SK-N-SH (cell line): ENCODE results near the gene ZNF280A. TPM values are rescaled to one million over a fixed set of nuclear protein-coding genes. Genes with fewer than 3 reads are reported as not detected.

Experiments used
- CTCF ChIA-PET: fragments of 300-600, 350-600 bp; formaldehyde crosslinking; extraction: SDS; loops from one replicate; lab custom pipeline; 2021; lab: Yijun Ruan, JAX
- POLR2A ChIA-PET: fragments of 350-600 bp; sonication (Branson Sonifier 250); formaldehyde crosslinking; extraction: SDS; loops from one replicate; lab custom pipeline; 2020; ENCODE audit warnings: antibody characterized with exemption, inconsistent platforms; lab: Yijun Ruan, JAX
- DNase-seq: peaks from one replicate; pipeline ENCODE4 v3.0.0; 2012
- H2AFZ ChIP-seq: fragments of 200-600 bp; sonication (generic); 2 replicates; pipeline ENCODE4 v1.8.1; 2016; ENCODE audit warnings: antibody characterized with exemption, mild to moderate bottlenecking, low read depth
- H3F3A ChIP-seq: fragments of 200-600 bp; sonication (generic); replicated peaks from 2 replicates; pipeline ENCODE3; 2016; ENCODE audit warnings: antibody characterized with exemption, mild to moderate bottlenecking; ENCODE audit not compliant: insufficient read depth
- H3K27ac ChIP-seq, 2 experiments: fragments of 200-500 bp in 1 of 2; fragments of 200-600 bp in 1 of 2; sonication (Bioruptor generic) in 1 of 2; sonication (generic), shearing (Covaris generic) in 1 of 2; 2 replicates each; pipeline versions ENCODE4 v1.5.1 to v1.6.1; 2014 to 2016; ENCODE audit warnings: low read depth in 2 of 2, inconsistent platforms in 1 of 2, low read length in 1 of 2, mild to moderate bottlenecking in 1 of 2, mixed read lengths in 1 of 2
- H3K27me3 ChIP-seq: fragments of 200-600 bp; sonication (generic), shearing (Covaris generic); 2 replicates; pipeline ENCODE4 v1.6.1; 2016; ENCODE audit warnings: mixed run types; ENCODE audit not compliant: insufficient read depth
- H3K36me3 ChIP-seq, 2 experiments: fragments of 200-500 bp in 1 of 2; fragments of 200-600 bp in 1 of 2; sonication (Bioruptor generic) in 1 of 2; sonication (generic) in 1 of 2; replicated peaks in 1 of 2; 2 replicates each; pipeline versions ENCODE3 to v1.5.1; 2014 to 2016; ENCODE audit warnings: low read length in 1 of 2, mild to moderate bottlenecking in 1 of 2; ENCODE audit not compliant: insufficient read depth in 2 of 2, control insufficient read depth in 1 of 2
- H3K4me1 ChIP-seq, 2 experiments: fragments of 200-500 bp in 1 of 2; fragments of 200-600 bp in 1 of 2; sonication (Bioruptor generic) in 1 of 2; sonication (generic), shearing (Covaris generic) in 1 of 2; 2 replicates each; pipeline versions ENCODE4 v1.5.1 to v1.6.1; 2014 to 2016; ENCODE audit warnings: low read depth in 1 of 2, low read length in 1 of 2, mixed run types in 1 of 2; ENCODE audit not compliant: insufficient read depth in 2 of 2, control insufficient read depth in 1 of 2
- H3K4me2 ChIP-seq: fragments of 200-600 bp; sonication (generic), shearing (Covaris generic); 2 replicates; pipeline ENCODE4 v1.6.1; 2017; ENCODE audit warnings: mixed run types
- H3K4me3 ChIP-seq, 2 experiments: fragments of 200-500 bp in 1 of 2; fragments of 200-600 bp in 1 of 2; sonication (Bioruptor generic) in 1 of 2; sonication (generic), shearing (Covaris generic) in 1 of 2; 2 replicates each; pipeline versions ENCODE4 v1.5.1 to v1.8.1; 2014 to 2016; ENCODE audit warnings: low read depth in 2 of 2, inconsistent platforms in 1 of 2, low read length in 1 of 2, mild to moderate bottlenecking in 1 of 2, mixed read lengths in 1 of 2, moderate library complexity in 1 of 2
- H3K79me2 ChIP-seq: fragments of 200-600 bp; sonication (generic); 2 replicates; pipeline ENCODE4 v1.8.1; 2017; ENCODE audit warnings: mild to moderate bottlenecking; ENCODE audit not compliant: insufficient read depth
- H3K9ac ChIP-seq: fragments of 200-600 bp; sonication (generic); 2 replicates; pipeline ENCODE4 v1.6.1; 2017; ENCODE audit warnings: mixed run types
- H3K9me2 ChIP-seq: fragments of 200-600 bp; sonication (generic); 2 replicates; pipeline ENCODE4 v1.6.1; 2017; ENCODE audit warnings: mixed run types
- H3K9me3 ChIP-seq: fragments of 200-600 bp; sonication (generic); 2 replicates; pipeline ENCODE4 v1.6.1; 2017; ENCODE audit warnings: mixed run types, mild to moderate bottlenecking, moderate library complexity
- H4K20me1 ChIP-seq: fragments of 200-600 bp; sonication (generic); 2 replicates; pipeline ENCODE4 v1.6.1; 2017; ENCODE audit warnings: mild to moderate bottlenecking, mixed run types; ENCODE audit not compliant: insufficient read depth
- CHD2 ChIP-seq: fragments of 150-350 bp; IDR thresholded peaks from 2 replicates; pipeline ENCODE4 v1.6.1; 2018; ENCODE audit warnings: low read length; ENCODE audit not compliant: partially characterized antibody
- ELF1 ChIP-seq: IDR thresholded peaks from 2 replicates; pipeline ENCODE4 v1.4.0; 2012
- EP300 ChIP-seq, 2 experiments: IDR thresholded peaks; 2 replicates each; pipeline versions ENCODE4 v1.4.0 to v1.6.1; 2012; ENCODE audit warnings: borderline replicate concordance in 1 of 2, low read depth in 1 of 2, low read length in 1 of 2
- FOSL2 ChIP-seq: IDR thresholded peaks from 2 replicates; pipeline ENCODE4 v1.4.0; 2012; ENCODE audit warnings: low read depth, mild to moderate bottlenecking, moderate library complexity, borderline replicate concordance
- FOXJ3 ChIP-seq: sonication (generic); formaldehyde crosslinking; IDR thresholded peaks from 2 replicates; pipeline ENCODE4 v1.5.1; 2020; ENCODE audit warnings: mild to moderate bottlenecking, missing genetic modification reagents
- FOXM1 ChIP-seq: IDR thresholded peaks from 2 replicates; pipeline ENCODE4 v1.4.0; 2012; ENCODE audit warnings: low read depth, mild to moderate bottlenecking
- GATA2 ChIP-seq: sonication (generic); formaldehyde crosslinking; IDR thresholded peaks from 2 replicates; pipeline ENCODE4 v1.5.0; 2020; ENCODE audit warnings: mild to moderate bottlenecking, missing genetic modification reagents
- JUND ChIP-seq: IDR thresholded peaks from 2 replicates; pipeline ENCODE4 v1.4.0; 2012
- MEF2A ChIP-seq: IDR thresholded peaks from 2 replicates; pipeline ENCODE4 v1.4.0; 2012; ENCODE audit warnings: low read depth, borderline replicate concordance
- MXI1 ChIP-seq: IDR thresholded peaks from 2 replicates; pipeline ENCODE4 v1.6.1; 2012; ENCODE audit warnings: mild to moderate bottlenecking, low read depth, low read length, improper control_type of control experiment
- NFIC ChIP-seq: IDR thresholded peaks from 2 replicates; pipeline ENCODE4 v1.4.0; 2012; ENCODE audit warnings: borderline replicate concordance
- POLR2AphosphoS5 ChIP-seq: IDR thresholded peaks from 2 replicates; pipeline ENCODE4 v1.6.1; 2012; ENCODE audit warnings: low read depth, low read length
- RAD21 ChIP-seq: IDR thresholded peaks from 2 replicates; pipeline ENCODE4 v1.6.1; 2012; ENCODE audit warnings: mild to moderate bottlenecking, low read length
- RCOR1 ChIP-seq: fragments of 150-350 bp; IDR thresholded peaks from 2 replicates; pipeline ENCODE4 v1.6.1; 2017; ENCODE audit warnings: antibody characterized with exemption, low read length
- SMC3 ChIP-seq: IDR thresholded peaks from 2 replicates; pipeline ENCODE4 v1.6.1; 2012; ENCODE audit warnings: low read depth, low read length, improper control_type of control experiment
- TCF12 ChIP-seq: IDR thresholded peaks from 2 replicates; pipeline ENCODE4 v1.4.0; 2012
- TEAD4 ChIP-seq: IDR thresholded peaks from 2 replicates; pipeline ENCODE4 v1.4.0; 2012; ENCODE audit warnings: mild to moderate bottlenecking, borderline replicate concordance; ENCODE audit not compliant: insufficient read depth
- WGBS: methylation state at CpG from one replicate; pipeline ENCODE4 v1.1.6; 2017; ENCODE audit warnings: low lambda C conversion rate; 5-methylcytosine and 5-hydroxymethylcytosine counted together
- polyA plus RNA-seq, 3 experiments: library from polyadenylated mRNA; depleted of rRNA; stranded (reverse); fragments of >200 nt; gene quantifications; 2 replicates each; pipeline ENCODE4 v1.2.3, GENCODE V29; 2012
- TF ChIP-seq, protein P1 (sequence below): IDR thresholded peaks from 2 replicates; pipeline ENCODE4; 2012
- TF ChIP-seq, protein P2 (sequence below): fragments of 150-350 bp; IDR thresholded peaks from 2 replicates; pipeline ENCODE4 v1.6.1; 2017; ENCODE audit warnings: antibody characterized with exemption, low read length, low read depth, borderline replicate concordance
- TF ChIP-seq, protein P3 (sequence below): fragments of 200-600 bp; sonication (generic); IDR thresholded peaks from 2 replicates; pipeline ENCODE4 v1.6.1; 2017; ENCODE audit warnings: antibody characterized with exemption, mild to moderate bottlenecking, moderate library complexity

The ZNF280A gene
- polyA plus RNA-seq, 1 of the 3 experiments (the other 2 are of a cell fraction) = not detected

DNA sequence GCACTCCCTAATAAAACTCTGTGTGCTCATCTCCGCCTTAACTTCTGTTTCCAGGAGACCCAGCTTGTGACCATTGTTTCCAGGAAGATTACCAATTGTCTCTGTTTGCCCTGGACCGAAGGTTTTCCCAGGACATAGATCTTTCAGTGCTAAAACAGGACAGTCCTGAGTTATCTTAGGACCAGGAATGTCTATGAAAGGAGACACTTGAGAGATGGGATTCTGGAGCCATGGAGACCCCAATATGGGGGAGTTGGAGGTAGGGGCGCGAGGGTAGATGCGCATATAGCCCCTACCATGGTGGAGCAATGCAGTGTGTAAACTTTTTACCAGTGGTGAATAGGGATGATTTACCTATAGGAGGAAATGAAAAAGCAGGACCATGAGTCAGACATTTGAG is 49.1 kb upstream of the ZNF280A start:
- Histone ChIP-seq H3K4me3 (no peak overlapping the region), H3K4me2 (no peak overlapping the region), H3K9me3 (no peaks in the 10 kb centered on the region), H3F3A (no peaks in the 10 kb centered on the region), H3K9ac (no peak overlapping the region), H3K36me3 (no peaks in the 10 kb centered on the region), H3K9me2 (no peaks in the 10 kb centered on the region), H3K4me1 (no peaks in the 10 kb centered on the region), H3K79me2 (no peaks in the 10 kb centered on the region), H2AFZ (no peak overlapping the region), H4K20me1 (no peaks in the 10 kb centered on the region), H3K27me3 (peaks cover 42% of the 10 kb centered on the region), H3K27ac (no peak overlapping the region)
- DNase-seq = no peak
- ChIA-PET CTCF (interaction anchor here (2.2 to 12.4 kb wide), 2 partner anchors 10 to 21 kb away, joined by 17 to 190 read pairs; partner anchors contain the start of gene PRAME), POLR2A (no interaction called here)
- 61% methylated on average over 5 of the region's 5 CpGs for WGBS
- TF ChIP-seq, protein P1, sequence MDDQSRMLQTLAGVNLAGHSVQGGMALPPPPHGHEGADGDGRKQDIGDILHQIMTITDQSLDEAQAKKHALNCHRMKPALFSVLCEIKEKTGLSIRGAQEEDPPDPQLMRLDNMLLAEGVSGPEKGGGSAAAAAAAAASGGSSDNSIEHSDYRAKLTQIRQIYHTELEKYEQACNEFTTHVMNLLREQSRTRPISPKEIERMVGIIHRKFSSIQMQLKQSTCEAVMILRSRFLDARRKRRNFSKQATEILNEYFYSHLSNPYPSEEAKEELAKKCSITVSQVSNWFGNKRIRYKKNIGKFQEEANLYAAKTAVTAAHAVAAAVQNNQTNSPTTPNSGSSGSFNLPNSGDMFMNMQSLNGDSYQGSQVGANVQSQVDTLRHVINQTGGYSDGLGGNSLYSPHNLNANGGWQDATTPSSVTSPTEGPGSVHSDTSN = no peak
- no peak for TF ChIP-seq FOXM1
- TF ChIP-seq GATA2 (CRISPR knock-in tag) = no peak
- TF ChIP-seq RAD21 = no peak
- no peak for TF ChIP-seq FOXJ3
- TF ChIP-seq TEAD4 = no peak

DNA sequence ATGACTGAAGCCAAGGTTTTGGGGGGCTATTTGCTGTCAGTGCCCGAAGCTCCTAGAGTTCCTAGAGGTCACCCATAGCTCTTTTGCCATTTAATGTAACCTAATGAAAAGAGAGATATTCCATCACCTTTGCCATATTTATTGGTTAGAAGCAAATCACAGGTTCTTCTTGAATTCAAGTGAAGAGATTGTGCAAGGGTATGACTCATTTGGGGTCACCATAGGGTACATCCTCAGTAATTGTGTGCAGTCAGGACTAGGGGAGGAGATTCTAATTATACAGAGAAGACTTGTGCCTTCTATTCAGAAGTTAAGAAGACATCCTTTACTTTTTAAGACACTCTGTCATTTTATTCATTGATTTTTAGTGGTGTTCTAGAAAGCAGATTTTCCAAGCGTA is 45.9 kb upstream of the ZNF280A start:
- CTCF ChIA-PET = interaction anchor here (1.0 to 4.2 kb wide), 4 partner anchors 11 to 57 kb away, joined by 3 to 30 read pairs (median 6); partner anchors contain the start of gene ZNF280B
- H3K9me2 ChIP-seq = no peaks in the 10 kb centered on the region

DNA sequence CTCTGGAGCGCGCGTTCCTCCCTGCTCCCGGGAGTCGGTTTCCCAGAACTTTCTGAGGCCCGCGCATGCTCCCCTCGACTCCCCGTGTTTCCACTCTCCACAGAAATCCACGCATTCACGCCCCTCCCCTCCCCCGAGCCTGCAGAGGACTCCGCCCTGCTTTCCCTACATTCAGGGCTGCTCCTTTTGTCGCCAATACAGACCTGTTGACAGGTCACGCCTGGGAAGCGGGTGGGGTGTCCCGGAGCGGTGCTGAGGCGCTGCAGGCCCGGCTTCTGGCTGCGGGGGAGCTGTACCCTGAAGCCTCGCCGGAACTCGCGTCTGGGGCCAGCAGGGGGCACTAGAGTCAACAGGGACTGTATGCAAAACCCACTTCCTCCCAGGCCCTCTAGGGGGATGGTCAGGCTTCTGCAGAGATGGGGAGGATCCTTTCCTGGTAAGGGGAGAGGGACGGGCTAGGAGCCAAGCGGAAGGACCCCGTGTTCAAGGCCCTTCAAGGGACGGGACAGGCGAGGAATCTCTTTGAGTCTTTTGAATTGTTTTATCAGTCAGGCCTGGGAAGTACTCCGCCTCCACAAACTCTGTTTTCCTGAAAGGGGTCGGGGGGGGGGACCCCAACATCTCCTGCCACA is 39.0 kb upstream of the ZNF280A start, which contains the start of gene PRAME:
TSS of gene PRAME (minus strand) at position 294 of the 632 bp plus-strand sequence. CDS start 2,433 bp downstream, outside the sequence.
- H3K9ac ChIP-seq = peak within 1 kb of the TSS; percentile 87
- H3K4me1 ChIP-seq = peaks cover 4 to 31% of the 10 kb centered on the region in 2 experiments; a peak in 3 of 4 replicates
- peak within 1 kb of the TSS; percentile 82 for H3K4me2 ChIP-seq
- no peaks in the 10 kb centered on the region for H3K9me2 ChIP-seq
- POLR2A ChIA-PET = interaction anchor here (0.5 to 0.9 kb wide), 3 partner anchors 8 to 16 kb away, joined by 3 to 6 read pairs (median 3); no protein-coding TSS in a partner anchor
- DNase-seq = peak; percentile 88
- no peaks in the 10 kb centered on the region for H3K9me3 ChIP-seq
- H3K27me3 ChIP-seq = no peaks in the 10 kb centered on the region
- H3K4me3 ChIP-seq = peak within 1 kb of the TSS; percentile 58 to 92
- peaks cover 16% of the 10 kb centered on the region in 2 experiments for H3K36me3 ChIP-seq
- H4K20me1 ChIP-seq = peaks cover 32% of the 10 kb centered on the region
- H3K27ac ChIP-seq = peak within 1 kb of the TSS; percentile 87 to 89
- peaks cover 2% of the 10 kb centered on the region for H3F3A ChIP-seq
- H2AFZ ChIP-seq = peak within 1 kb of the TSS; percentile 84
- WGBS = 4% methylated on average over 25 of the region's 32 CpGs
- H3K79me2 ChIP-seq = peaks cover 39% of the 10 kb centered on the region
- CTCF ChIA-PET = interaction anchor here (0.6 to 2.4 kb wide), 34 partner anchors 8 to 586 kb away, joined by 3 to 22 read pairs (median 4); partner anchors contain the start of genes RAB36 and ZNF280B
- TF ChIP-seq MEF2A = no peak
- TF ChIP-seq RCOR1 = no peak
- 0 out of 2 replicates have a peak, but pooled peaks have one; percentile 58 for TF ChIP-seq FOXJ3
- peak; percentile 31 to 54; a peak in 1 of 4 replicates for TF ChIP-seq EP300 (IDR thresholded peaks at IDR 0.05; ENCODE audit: borderline replicate concordance in 1 of 2, low read depth in 1 of 2, low read length in 1 of 2)
- peak; percentile 93; the same call in 1 of the 2 replicates for TF ChIP-seq MXI1
- TF ChIP-seq, protein P2, sequence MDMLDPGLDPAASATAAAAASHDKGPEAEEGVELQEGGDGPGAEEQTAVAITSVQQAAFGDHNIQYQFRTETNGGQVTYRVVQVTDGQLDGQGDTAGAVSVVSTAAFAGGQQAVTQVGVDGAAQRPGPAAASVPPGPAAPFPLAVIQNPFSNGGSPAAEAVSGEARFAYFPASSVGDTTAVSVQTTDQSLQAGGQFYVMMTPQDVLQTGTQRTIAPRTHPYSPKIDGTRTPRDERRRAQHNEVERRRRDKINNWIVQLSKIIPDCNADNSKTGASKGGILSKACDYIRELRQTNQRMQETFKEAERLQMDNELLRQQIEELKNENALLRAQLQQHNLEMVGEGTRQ = no peak
- no peak for TF ChIP-seq JUND
- TF ChIP-seq CHD2 = peak; percentile 95
- no peak for TF ChIP-seq FOXM1
- TF ChIP-seq, protein P3, sequence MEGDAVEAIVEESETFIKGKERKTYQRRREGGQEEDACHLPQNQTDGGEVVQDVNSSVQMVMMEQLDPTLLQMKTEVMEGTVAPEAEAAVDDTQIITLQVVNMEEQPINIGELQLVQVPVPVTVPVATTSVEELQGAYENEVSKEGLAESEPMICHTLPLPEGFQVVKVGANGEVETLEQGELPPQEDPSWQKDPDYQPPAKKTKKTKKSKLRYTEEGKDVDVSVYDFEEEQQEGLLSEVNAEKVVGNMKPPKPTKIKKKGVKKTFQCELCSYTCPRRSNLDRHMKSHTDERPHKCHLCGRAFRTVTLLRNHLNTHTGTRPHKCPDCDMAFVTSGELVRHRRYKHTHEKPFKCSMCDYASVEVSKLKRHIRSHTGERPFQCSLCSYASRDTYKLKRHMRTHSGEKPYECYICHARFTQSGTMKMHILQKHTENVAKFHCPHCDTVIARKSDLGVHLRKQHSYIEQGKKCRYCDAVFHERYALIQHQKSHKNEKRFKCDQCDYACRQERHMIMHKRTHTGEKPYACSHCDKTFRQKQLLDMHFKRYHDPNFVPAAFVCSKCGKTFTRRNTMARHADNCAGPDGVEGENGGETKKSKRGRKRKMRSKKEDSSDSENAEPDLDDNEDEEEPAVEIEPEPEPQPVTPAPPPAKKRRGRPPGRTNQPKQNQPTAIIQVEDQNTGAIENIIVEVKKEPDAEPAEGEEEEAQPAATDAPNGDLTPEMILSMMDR = peak; percentile 98
- no peak for TF ChIP-seq FOSL2
- peak; percentile 54; the same call in 1 of the 2 replicates for TF ChIP-seq SMC3

More for the DNA sequence above, 45.9 kb upstream of the ZNF280A start:
- 66% methylated on average over 2 of the region's 2 CpGs for WGBS
- Histone ChIP-seq H3F3A (no peaks in the 10 kb centered on the region), H3K36me3 (no peaks in the 10 kb centered on the region), H3K4me1 (no peaks in the 10 kb centered on the region), H3K9ac (no peak overlapping the region), H3K79me2 (no peaks in the 10 kb centered on the region), H3K27me3 (peaks cover 24% of the 10 kb centered on the region), H3K4me2 (no peak overlapping the region), H2AFZ (no peak overlapping the region), H3K9me3 (no peaks in the 10 kb centered on the region), H3K27ac (no peak overlapping the region), H4K20me1 (no peaks in the 10 kb centered on the region), H3K4me3 (no peak overlapping the region)
- no peak for DNase-seq
- POLR2A ChIA-PET = interaction anchor here (0.7 kb wide), 1 partner anchor 23 kb away, joined by 3 read pairs; no protein-coding TSS in a partner anchor
- no peak for TF ChIP-seq ELF1
- TF ChIP-seq TCF12 = no peak
- no peak for TF ChIP-seq POLR2AphosphoS5
- no peak for TF ChIP-seq NFIC
